K562 (cell line): Measurements from ENCODE around the gene HOXA7. TPM values are rescaled to one million over a fixed set of nuclear protein-coding genes. Genes with fewer than 3 reads are reported as not detected.
A peak's percentile ranks its signal among the peaks of the same experiment; 100 is the strongest.

Experiments
- ATAC-seq: fragments of 200-7000 bp; cut with Tn5 transposase; 3 replicates; pipeline ENCODE4 v1.9.1; 2020; ENCODE audit warnings: moderate library complexity
- BruUV-seq: library from RNA; stranded (reverse); fragments of 400-500 nt; replicated peaks from 2 replicates; lab custom pipeline; 2021; lab: Mats Ljungman, UMichigan
- CTCF ChIA-PET: fragments of 300-600 bp; formaldehyde crosslinking; extraction: SDS; loops from one replicate; lab custom pipeline; 2021; ENCODE audit warnings: low intra/inter-chr PET ratio; lab: Yijun Ruan, JAX
- POLR2A ChIA-PET: fragments of 300-600, 350-650 bp; sonication (Branson Sonifier 250); formaldehyde crosslinking; extraction: SDS; loops from one replicate; lab custom pipeline; 2021; ENCODE audit warnings: antibody characterized with exemption, inconsistent platforms; lab: Yijun Ruan, JAX
- DNase-seq, 4 experiments: peaks; one replicate each; pipeline versions ENCODE4 v3.0.0 to v3.0.0-alpha.2; 2011 to 2018; ENCODE audit warnings: low spot score in 3 of 4, mixed read lengths in 3 of 4; ENCODE audit errors: extremely low read depth in 1 of 4
- FAIRE-seq: peaks from 2 replicates; lab custom pipeline; 2011; peaks lifted over from hg19 to GRCh38; lab: Jason Lieb, UNC
- H2AFZ ChIP-seq: 2 replicates; pipeline ENCODE4 v1.6.0; 2011; ENCODE audit warnings: low read depth, low read length, control low read depth, inconsistent platforms
- H3K27ac ChIP-seq: fragments of 200-600 bp; 3 replicates; pipeline ENCODE4 v1.8.0; 2011; ENCODE audit warnings: low read depth, mild to moderate bottlenecking, control low read depth, inconsistent platforms, low read length, moderate library complexity, mixed read lengths; ENCODE audit errors: extremely low read depth
- H3K27me3 ChIP-seq, 2 experiments: fragments of 300-600 bp in 1 of 2; 2 replicates in 1 of 2; 3 replicates in 1 of 2; pipeline versions ENCODE4 v1.6.0 to v1.8.0; 2011; ENCODE audit warnings: inconsistent platforms in 2 of 2, low read length in 2 of 2, mild to moderate bottlenecking in 1 of 2, mixed read lengths in 1 of 2, moderate library complexity in 1 of 2; ENCODE audit not compliant: control insufficient read depth in 2 of 2, insufficient read depth in 2 of 2
- H3K36me3 ChIP-seq: fragments of 300-600 bp; 3 replicates; pipeline ENCODE4 v1.8.0; 2011; ENCODE audit warnings: mild to moderate bottlenecking, low read length, inconsistent platforms; ENCODE audit not compliant: control insufficient read depth, insufficient read depth
- H3K4me1 ChIP-seq, 2 experiments: fragments of 200-600 bp in 1 of 2; replicated peaks in 1 of 2; 2 replicates in 1 of 2; 3 replicates in 1 of 2; pipeline versions ENCODE4 v1.5.1 to v1.8.0; 2011; ENCODE audit warnings: inconsistent platforms in 2 of 2, low read length in 2 of 2, mild to moderate bottlenecking in 1 of 2, mixed read lengths in 1 of 2, moderate library complexity in 1 of 2; ENCODE audit not compliant: control insufficient read depth in 2 of 2, insufficient read depth in 2 of 2
- H3K4me2 ChIP-seq: 2 replicates; pipeline ENCODE4 v1.6.1; 2011; ENCODE audit warnings: low read length, control low read depth, inconsistent platforms, mixed read lengths; ENCODE audit not compliant: insufficient read depth
- H3K4me3 ChIP-seq: fragments of 200-600 bp; sonication (generic), shearing (Covaris generic); 2 replicates; pipeline ENCODE4 v1.5.1; 2016; ENCODE audit warnings: control low read depth, inconsistent platforms
- H3K79me2 ChIP-seq: fragments of 200-600 bp; 3 replicates; pipeline ENCODE4 v1.8.0; 2011; ENCODE audit warnings: low read length, inconsistent platforms; ENCODE audit not compliant: control insufficient read depth, insufficient read depth
- H3K9ac ChIP-seq, 2 experiments: 2 replicates each; pipeline versions ENCODE4 v1.6.0 to v1.6.1; 2011; ENCODE audit warnings: low read depth in 2 of 2, low read length in 2 of 2, control low read depth in 1 of 2, inconsistent platforms in 1 of 2, mild to moderate bottlenecking in 1 of 2, mixed read lengths in 1 of 2; ENCODE audit not compliant: insufficient read depth in 1 of 2
- H3K9me1 ChIP-seq: one replicate; pipeline ENCODE4 v1.6.0; 2011; ENCODE audit warnings: inconsistent platforms, mild to moderate bottlenecking, low read length, moderate library complexity; ENCODE audit not compliant: control insufficient read depth, insufficient read depth
- H3K9me3 ChIP-seq: replicated peaks from 2 replicates; pipeline ENCODE4 v1.5.1; 2011; ENCODE audit warnings: low read depth, low read length, inconsistent platforms; ENCODE audit not compliant: control insufficient read depth, insufficient read depth
- H4K20me1 ChIP-seq: replicated peaks from 2 replicates; pipeline ENCODE4 v1.6.1; 2011; ENCODE audit warnings: low read length, inconsistent platforms, mixed read lengths; ENCODE audit not compliant: control insufficient read depth, insufficient read depth
- ATF1 ChIP-seq, 2 experiments: fragments of 450-650 bp in 1 of 2; IDR thresholded peaks; 2 replicates each; pipeline ENCODE4 v1.6.1; 2016; ENCODE audit warnings: missing compliant biosample characterization in 1 of 2, missing genetic modification characterization in 1 of 2
- EZH2 ChIP-seq: IDR thresholded peaks from 2 replicates; pipeline ENCODE4 v1.6.1; 2012; ENCODE audit warnings: low read depth, mild to moderate bottlenecking, inconsistent platforms, low read length, borderline replicate concordance
- HINFP ChIP-seq: fragments of 450-650 bp; conservative IDR thresholded peaks from 2 replicates; pipeline ENCODE4 v1.6.1; 2016; ENCODE audit warnings: missing genetic modification characterization, low read depth, mild to moderate bottlenecking, control low read depth, missing compliant biosample characterization
- KLF1 ChIP-seq: fragments of 450-650 bp; IDR thresholded peaks from 2 replicates; pipeline ENCODE4 v1.6.1; 2016; ENCODE audit warnings: missing genetic modification characterization, missing compliant biosample characterization
- POLR3A ChIP-seq: IDR thresholded peaks from 2 replicates; pipeline ENCODE4 v1.6.1; 2011; ENCODE audit warnings: borderline replicate concordance, mild to moderate bottlenecking, moderate library complexity; ENCODE audit not compliant: insufficient read length, insufficient read depth; ENCODE audit errors: extremely low read depth
- SP2 ChIP-seq: IDR thresholded peaks from 2 replicates; pipeline ENCODE4 v1.6.1; 2011; ENCODE audit warnings: mild to moderate bottlenecking, low read depth, low read length, moderate library complexity; ENCODE audit not compliant: poor library complexity, severe bottlenecking; ENCODE audit errors: extremely low read depth
- TFAM ChIP-seq: fragments of 250-450 bp; sonication (Bioruptor Pico); conservative IDR thresholded peaks from 2 replicates; pipeline ENCODE4 v1.5.0; 2021; ENCODE audit warnings: mild to moderate bottlenecking, moderate library complexity
- ZBTB1 ChIP-seq: sonication (generic); formaldehyde crosslinking; IDR thresholded peaks from 2 replicates; pipeline ENCODE4 v1.8.1; 2023; ENCODE audit warnings: missing genetic modification reagents, low read depth, mild to moderate bottlenecking, borderline replicate concordance
- ZC3H8 ChIP-seq: fragments of 450-650 bp; IDR thresholded peaks from 2 replicates; pipeline ENCODE4 v1.6.1; 2017
- WGBS: fragments of 100-300 bp; shearing (Covaris generic); methylation state at CpG from one replicate; pipeline ENCODE4 v1.1.6; 2016; ENCODE audit warnings: low coverage, mixed read lengths; ENCODE audit not compliant: insufficient coverage; ENCODE audit errors: missing lambda C conversion rate; 5-methylcytosine and 5-hydroxymethylcytosine counted together
- in situ Hi-C: fragments of 300-500 bp; cut with MboI; formaldehyde crosslinking; loops from 4 replicates; pipeline ENCODE4 v1.15.0; 2018; ENCODE audit warnings: inconsistent platforms, mixed read lengths
- intact Hi-C: fragments of 100-400 bp; cut with micrococcal nuclease; formaldehyde crosslinking; loops from 2 replicates; pipeline ENCODE4 v1.14.2; 2022
- polyA plus RNA-seq, 8 experiments: library from polyadenylated mRNA; depleted of rRNA in 4 of 8; stranded (reverse) in 5 of 8; unstranded in 3 of 8; fragments of >200 nt; fragmentation: Nextera tagmentation in 2 of 8; fragmentation: Illumina TruSeq in 1 of 8; extraction: Ambion mirVana in 2 of 8; extraction: Trizol in 1 of 8; gene quantifications; 2 replicates each; pipeline versions ENCODE4 v1.2.1 to v1.2.3, GENCODE V29; 2011 to 2014; ENCODE audit warnings: inconsistent platforms in 1 of 8, missing spikeins in 1 of 8
- total RNA-seq, 7 experiments: library from RNA; depleted of rRNA in 6 of 7; stranded (reverse); fragments of >200 nt in 6 of 7; fragmentation: Illumina TruSeq in 2 of 7; extraction: Trizol in 2 of 7; gene quantifications; 2 replicates each; pipeline versions ENCODE4 v1.2.1 to v1.2.3, GENCODE V29; 2011 to 2021; ENCODE audit warnings: low replicate concordance in 1 of 7

Gene HOXA7
- total and polyA plus RNA-seq, 9 of the 15 experiments (the other 6 are each of a cell fraction or from before 2014, with no cell fraction given) = not detected

- no peak for FAIRE-seq
- Histone ChIP-seq H3K9ac (no peak overlapping the region), H3K4me2 (peak overlapping the region; percentile 11; the same call in 1 of the 2 replicates), H4K20me1 (no peaks in the 10 kb centered on the region), H3K4me1 (peaks cover 0 to 26% of the 10 kb centered on the region in 2 experiments; a peak in 2 of 5 replicates), H3K9me1 (no peaks in the 10 kb centered on the region), H3K36me3 (no peaks in the 10 kb centered on the region), H3K27me3 (peaks cover 36 to 78% of the 10 kb centered on the region in 2 experiments), H3K9me3 (no peaks in the 10 kb centered on the region), H3K79me2 (no peaks in the 10 kb centered on the region), H3K4me3 (no peak overlapping the region), H3K27ac (no peak overlapping the region), H2AFZ (no peak overlapping the region)
- ATAC-seq = no peak
- 7% methylated on average over 12 of the region's 12 CpGs for WGBS
- in situ Hi-C loops = loop anchor here (25.0 kb wide), 3 partner anchors 652 to 1277 kb away; no protein-coding TSS in a partner anchor
- BruUV-seq = no TSS peak
- DNase-seq = no peak
- TF ChIP-seq EZH2 = 0 out of 2 replicates have a peak, but pooled peaks have one; percentile 36
- no peak for TF ChIP-seq SP2
- POLR2A ChIA-PET = no interaction called here
- intact Hi-C loops = loop anchor here (5.0 kb wide), 3 partner anchors 302 to 1272 kb away; partner anchors contain the start of genes SKAP2 and SNX10
- CTCF ChIA-PET = no interaction called here
These were observed 7.5 kb upstream of the HOXA7 start for GRCh38 chr7:27164045-27164366.

- Histone ChIP-seq H4K20me1 (no peaks in the 10 kb centered on the region), H3K4me3 (no peak overlapping the region), H3K79me2 (no peaks in the 10 kb centered on the region), H3K27me3 (peaks cover 36 to 78% of the 10 kb centered on the region in 2 experiments), H3K9me1 (no peaks in the 10 kb centered on the region), H3K36me3 (no peaks in the 10 kb centered on the region), H3K9me3 (no peaks in the 10 kb centered on the region), H3K4me2 (peak overlapping the region; percentile 11; the same call in 1 of the 2 replicates), H3K27ac (no peak overlapping the region), H3K4me1 (peaks cover 0 to 26% of the 10 kb centered on the region in 2 experiments; a peak in 2 of 5 replicates), H2AFZ (no peak overlapping the region), H3K9ac (no peak overlapping the region)
- CTCF ChIA-PET = no interaction called here
- no TSS peak for BruUV-seq
- DNase-seq (no peak), ATAC-seq (no peak), FAIRE-seq (no peak)
- in situ Hi-C loops = loop anchor here (25.0 kb wide), 3 partner anchors 651 to 1276 kb away; no protein-coding TSS in a partner anchor
- intact Hi-C loops = loop anchor here (5.0 kb wide), 3 partner anchors 301 to 1271 kb away; partner anchors contain the start of genes SKAP2 and SNX10
- WGBS = 11% methylated on average over 22 of the region's 24 CpGs
- POLR2A ChIA-PET = interaction anchor here (0.6 to 0.7 kb wide), 2 partner anchors 13 to 15 kb away, joined by 3 read pairs; no protein-coding TSS in a partner anchor
- no peak for TF ChIP-seq KLF1 (tag)
- TF ChIP-seq HINFP (tag) = no peak
- no peak for TF ChIP-seq ZC3H8
- TF ChIP-seq TFAM = no peak
- TF ChIP-seq ZBTB1 (CRISPR knock-in tag) = no peak
- no peak for TF ChIP-seq POLR3A
- TF ChIP-seq ATF1 (CRISPR knock-in tag; IDR thresholded peaks at IDR 0.05) = no peak
- TF ChIP-seq ATF1 (tag; IDR thresholded peaks at IDR 0.05) = no peak
These were observed 7.0 kb upstream of the HOXA7 start for GRCh38 chr7:27163288-27164044.
